HepG2 (cell line): ENCODE data around the gene CDHR1. TPM values are rescaled to one million over a fixed set of nuclear protein-coding genes. Genes with fewer than 3 reads are reported as not detected.
A peak's percentile ranks its signal among the peaks of the same experiment; 100 is the strongest.

ENCODE experiments used
- ATAC-seq: fragments of 200-7000 bp; cut with Tn5 transposase; 3 replicates; pipeline ENCODE4 v1.9.1; 2020; ENCODE audit warnings: mild to moderate bottlenecking, moderate library complexity
- BruUV-seq: library from RNA; stranded (reverse); fragments of 400-500 nt; replicated peaks from 2 replicates; lab custom pipeline; 2021; lab: Mats Ljungman, UMichigan
- CTCF ChIA-PET: fragments of 300-600 bp; formaldehyde crosslinking; extraction: SDS; loops from one replicate; lab custom pipeline; 2021; ENCODE audit warnings: low total read pairs, inconsistent platforms, low intra/inter-chr PET ratio; lab: Yijun Ruan, JAX
- POLR2A ChIA-PET: fragments of 350-600 bp; sonication (Branson Sonifier 250); formaldehyde crosslinking; loops from one replicate; lab custom pipeline; 2020; ENCODE audit warnings: antibody characterized with exemption, inconsistent platforms; lab: Yijun Ruan, JAX
- DNase-seq: peaks from one replicate; pipeline ENCODE4 v3.0.0-alpha.2; 2015; ENCODE audit warnings: low spot score
- FAIRE-seq: peaks from 3 replicates; lab custom pipeline; 2011; peaks lifted over from hg19 to GRCh38; lab: Jason Lieb, UNC
- H2AFZ ChIP-seq: one replicate; pipeline ENCODE4 v1.6.1; 2011; ENCODE audit warnings: low read length, inconsistent platforms
- H3K27ac ChIP-seq: fragments of 300-600 bp; 3 replicates; pipeline ENCODE4 v1.8.0; 2011; ENCODE audit warnings: mixed run types, mild to moderate bottlenecking, mixed read lengths, low read length, inconsistent platforms; ENCODE audit not compliant: insufficient read depth; ENCODE audit errors: extremely low read length
- H3K27me3 ChIP-seq, 2 experiments: fragments of 200-600 bp in 1 of 2; 2 replicates in 1 of 2; 3 replicates in 1 of 2; pipeline versions ENCODE4 v1.6.0 to v1.8.0; 2011; ENCODE audit warnings: low read length in 2 of 2, mild to moderate bottlenecking in 2 of 2, moderate library complexity in 2 of 2, inconsistent platforms in 1 of 2; ENCODE audit not compliant: insufficient read depth in 2 of 2, control insufficient read depth in 1 of 2
- H3K36me3 ChIP-seq, 2 experiments: fragments of 200-600 bp in 1 of 2; replicated peaks in 1 of 2; 2 replicates in 1 of 2; 3 replicates in 1 of 2; pipeline versions ENCODE4 v1.5.1 to v1.8.0; 2011; ENCODE audit warnings: low read length in 2 of 2, inconsistent platforms in 1 of 2; ENCODE audit not compliant: insufficient read depth in 2 of 2, control insufficient read depth in 1 of 2
- H3K4me1 ChIP-seq: 2 replicates; pipeline ENCODE4 v1.5.1; 2012; ENCODE audit warnings: low read length, inconsistent platforms; ENCODE audit not compliant: insufficient read depth
- H3K4me2 ChIP-seq: 2 replicates; pipeline ENCODE4 v1.6.0; 2011; ENCODE audit warnings: low read depth, low read length, inconsistent platforms
- H3K4me3 ChIP-seq, 3 experiments: fragments of 200-600 bp in 1 of 3; sonication (generic), shearing (Covaris generic) in 1 of 3; replicated peaks in 1 of 3; 2 replicates each; pipeline ENCODE4 v1.5.1; 2011 to 2016; ENCODE audit warnings: low read length in 3 of 3, inconsistent platforms in 2 of 3, low read depth in 2 of 3, mild to moderate bottlenecking in 2 of 3, control low read depth in 1 of 3, mixed read lengths in 1 of 3; ENCODE audit not compliant: insufficient read depth in 1 of 3
- H3K79me2 ChIP-seq: one replicate; pipeline ENCODE4 v1.6.1; 2011; ENCODE audit warnings: low read length, inconsistent platforms; ENCODE audit not compliant: insufficient read depth
- H3K9ac ChIP-seq: 2 replicates; pipeline ENCODE4 v1.6.0; 2011; ENCODE audit warnings: mild to moderate bottlenecking, low read depth, low read length, inconsistent platforms; ENCODE audit not compliant: insufficient read depth
- H3K9me3 ChIP-seq: 2 replicates; pipeline ENCODE4 v1.5.1; 2012; ENCODE audit warnings: mild to moderate bottlenecking, low read length
- H4K20me1 ChIP-seq: 2 replicates; pipeline ENCODE4 v1.6.0; 2011; ENCODE audit warnings: inconsistent platforms, mild to moderate bottlenecking, low read length, moderate library complexity; ENCODE audit not compliant: insufficient read depth
- EHMT2 ChIP-seq: fragments of 200-600 bp; sonication (generic); IDR thresholded peaks from 2 replicates; pipeline ENCODE4 v1.7.0; 2017; ENCODE audit warnings: antibody characterized with exemption, low read depth, low read length, borderline replicate concordance
- FIP1L1 ChIP-seq: fragments of 200-400 bp; formaldehyde crosslinking; IDR thresholded peaks from 2 replicates; pipeline ENCODE4 v1.6.1; 2018; ENCODE audit warnings: low read depth, mild to moderate bottlenecking, low read length, moderate library complexity, borderline replicate concordance; ENCODE audit not compliant: insufficient read depth
- HDAC6 ChIP-seq: fragments of 200-600 bp; sonication (generic); IDR thresholded peaks from 2 replicates; pipeline ENCODE4 v1.7.0; 2017; ENCODE audit warnings: mild to moderate bottlenecking, antibody characterized with exemption, low read length, low read depth
- HNRNPLL ChIP-seq: fragments of 200-400 bp; formaldehyde crosslinking; IDR thresholded peaks from 2 replicates; pipeline ENCODE4 v1.6.1; 2017; ENCODE audit warnings: mild to moderate bottlenecking, low read depth, low read length; ENCODE audit not compliant: poor library complexity, severe bottlenecking
- JUN ChIP-seq: sonication (generic); formaldehyde crosslinking; IDR thresholded peaks from 2 replicates; pipeline ENCODE4 v1.4.0; 2020; ENCODE audit warnings: mild to moderate bottlenecking, missing genetic modification reagents
- MTA3 ChIP-seq: sonication (generic); formaldehyde crosslinking; IDR thresholded peaks from 2 replicates; pipeline ENCODE4 v1.4.0; 2020; ENCODE audit warnings: missing genetic modification reagents
- NFE2L1 ChIP-seq: sonication (generic); formaldehyde crosslinking; IDR thresholded peaks from 2 replicates; pipeline ENCODE4 v1.4.0; 2020; ENCODE audit warnings: missing genetic modification reagents, mild to moderate bottlenecking, borderline replicate concordance
- SMAD3 ChIP-seq: sonication (generic); formaldehyde crosslinking; IDR thresholded peaks from 2 replicates; pipeline ENCODE4 v1.4.0; 2020; ENCODE audit warnings: missing genetic modification reagents
- SMAD9 ChIP-seq: sonication (generic); formaldehyde crosslinking; IDR thresholded peaks from 2 replicates; pipeline ENCODE4 v1.5.1; 2020; ENCODE audit warnings: mild to moderate bottlenecking, missing genetic modification reagents
- ZFAT ChIP-seq: sonication (generic); formaldehyde crosslinking; conservative IDR thresholded peaks from 2 replicates; pipeline ENCODE4 v1.8.1; 2023; ENCODE audit warnings: missing genetic modification reagents, inconsistent platforms
- ZNF333 ChIP-seq: sonication (generic); formaldehyde crosslinking; IDR thresholded peaks from 2 replicates; pipeline ENCODE4 v1.4.0; 2020; ENCODE audit warnings: mild to moderate bottlenecking, missing genetic modification reagents, borderline replicate concordance
- ZSCAN9 ChIP-seq: IDR thresholded peaks from 2 replicates; pipeline ENCODE4 v1.6.1; 2016; ENCODE audit warnings: borderline replicate concordance
- WGBS: methylation state at CpG from one replicate; pipeline ENCODE4 v1.1.6; 2017; ENCODE audit warnings: low lambda C conversion rate; 5-methylcytosine and 5-hydroxymethylcytosine counted together
- in situ Hi-C: cut with HindIII; loops from 2 replicates; pipeline ENCODE4 v1.10.0; 2017; ENCODE audit warnings: low pct_unique_long_range_greater_than_20kb; ENCODE audit not compliant: extremely low pct_ligation_motif_present
- intact Hi-C: fragments of 100-400 bp; cut with micrococcal nuclease; formaldehyde crosslinking; loops from one replicate; pipeline ENCODE4 v1.10.0; 2022; ENCODE audit not compliant: unreplicated experiment
- polyA plus RNA-seq, 8 experiments: library from polyadenylated mRNA; depleted of rRNA in 3 of 8; stranded (reverse) in 7 of 8; unstranded in 1 of 8; fragments of >200 nt; fragmentation: Illumina TruSeq in 4 of 8; extraction: Trizol in 4 of 8; gene quantifications; 2 replicates each; pipeline versions ENCODE4 v1.2.1 to v1.2.3, GENCODE V29; 2011 to 2016; ENCODE audit warnings: low read depth in 4 of 8, missing spikeins in 1 of 8, mixed read lengths in 1 of 8; ENCODE audit not compliant: insufficient read depth in 1 of 8
- total RNA-seq, 5 experiments: library from RNA; depleted of rRNA; stranded (reverse); fragments of >200 nt; fragmentation: Illumina TruSeq; extraction: Trizol; gene quantifications; 2 replicates each; pipeline ENCODE4 v1.2.3, GENCODE V29; 2016; ENCODE audit warnings: low read depth in 1 of 5
- TF ChIP-seq, protein P1 (sequence below): sonication (generic); formaldehyde crosslinking; IDR thresholded peaks from 2 replicates; pipeline ENCODE4 v1.5.0; 2020; ENCODE audit warnings: mild to moderate bottlenecking, missing genetic modification reagents
- TF ChIP-seq, protein P2 (sequence below): sonication (generic); formaldehyde crosslinking; IDR thresholded peaks from 2 replicates; pipeline ENCODE4 v1.9.0; 2021; ENCODE audit warnings: missing genetic modification reagents, mild to moderate bottlenecking, borderline replicate concordance
- TF ChIP-seq, protein P3 (sequence below): sonication (generic); formaldehyde crosslinking; IDR thresholded peaks from 2 replicates; pipeline ENCODE4 v1.4.0; 2020; ENCODE audit warnings: missing genetic modification reagents
- TF ChIP-seq, protein P4 (sequence below): sonication (generic); formaldehyde crosslinking; conservative IDR thresholded peaks from 2 replicates; pipeline ENCODE4 v1.4.0; 2020; ENCODE audit warnings: missing genetic modification reagents

CDHR1 gene
- total and polyA plus RNA-seq, 2 of the 13 experiments (the other 11 are each of a cell fraction or from before 2014, with no cell fraction given): 0.04 to 0.09 TPM

DNA sequence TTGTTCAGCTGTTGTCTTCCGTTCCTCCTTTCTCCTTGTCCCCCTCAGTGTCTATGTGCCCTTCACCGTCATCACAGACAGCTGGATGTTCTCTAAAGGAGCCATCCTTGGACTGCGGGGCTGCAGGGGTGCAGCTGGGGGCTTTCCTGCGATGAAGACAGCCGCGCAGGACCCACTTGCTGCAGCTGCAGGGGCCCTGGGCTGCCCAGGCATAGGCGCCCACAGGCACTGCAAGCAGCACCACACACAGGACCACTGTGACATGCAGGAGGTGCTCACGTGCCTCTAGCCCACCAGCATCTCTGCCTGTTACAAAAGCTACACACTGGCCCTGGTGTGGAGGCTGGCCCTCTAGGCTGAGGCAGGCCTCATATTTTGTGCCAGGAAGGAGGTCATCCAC is 27.6 kb downstream of the CDHR1 start (continued):
- TF ChIP-seq, protein P1, sequence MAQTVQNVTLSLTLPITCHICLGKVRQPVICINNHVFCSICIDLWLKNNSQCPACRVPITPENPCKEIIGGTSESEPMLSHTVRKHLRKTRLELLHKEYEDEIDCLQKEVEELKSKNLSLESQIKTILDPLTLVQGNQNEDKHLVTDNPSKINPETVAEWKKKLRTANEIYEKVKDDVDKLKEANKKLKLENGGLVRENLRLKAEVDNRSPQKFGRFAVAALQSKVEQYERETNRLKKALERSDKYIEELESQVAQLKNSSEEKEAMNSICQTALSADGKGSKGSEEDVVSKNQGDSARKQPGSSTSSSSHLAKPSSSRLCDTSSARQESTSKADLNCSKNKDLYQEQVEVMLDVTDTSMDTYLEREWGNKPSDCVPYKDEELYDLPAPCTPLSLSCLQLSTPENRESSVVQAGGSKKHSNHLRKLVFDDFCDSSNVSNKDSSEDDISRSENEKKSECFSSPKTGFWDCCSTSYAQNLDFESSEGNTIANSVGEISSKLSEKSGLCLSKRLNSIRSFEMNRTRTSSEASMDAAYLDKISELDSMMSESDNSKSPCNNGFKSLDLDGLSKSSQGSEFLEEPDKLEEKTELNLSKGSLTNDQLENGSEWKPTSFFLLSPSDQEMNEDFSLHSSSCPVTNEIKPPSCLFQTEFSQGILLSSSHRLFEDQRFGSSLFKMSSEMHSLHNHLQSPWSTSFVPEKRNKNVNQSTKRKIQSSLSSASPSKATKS: no peak
- TF ChIP-seq, protein P2, sequence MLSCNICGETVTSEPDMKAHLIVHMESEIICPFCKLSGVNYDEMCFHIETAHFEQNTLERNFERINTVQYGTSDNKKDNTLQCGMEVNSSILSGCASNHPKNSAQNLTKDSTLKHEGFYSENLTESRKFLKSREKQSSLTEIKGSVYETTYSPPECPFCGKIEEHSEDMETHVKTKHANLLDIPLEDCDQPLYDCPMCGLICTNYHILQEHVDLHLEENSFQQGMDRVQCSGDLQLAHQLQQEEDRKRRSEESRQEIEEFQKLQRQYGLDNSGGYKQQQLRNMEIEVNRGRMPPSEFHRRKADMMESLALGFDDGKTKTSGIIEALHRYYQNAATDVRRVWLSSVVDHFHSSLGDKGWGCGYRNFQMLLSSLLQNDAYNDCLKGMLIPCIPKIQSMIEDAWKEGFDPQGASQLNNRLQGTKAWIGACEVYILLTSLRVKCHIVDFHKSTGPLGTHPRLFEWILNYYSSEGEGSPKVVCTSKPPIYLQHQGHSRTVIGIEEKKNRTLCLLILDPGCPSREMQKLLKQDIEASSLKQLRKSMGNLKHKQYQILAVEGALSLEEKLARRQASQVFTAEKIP (CRISPR knock-in tag): no peak
- TF ChIP-seq SMAD3 (CRISPR knock-in tag) (no peak), HDAC6 (no peak), FIP1L1 (no peak), NFE2L1 (CRISPR knock-in tag) (no peak)

DNA sequence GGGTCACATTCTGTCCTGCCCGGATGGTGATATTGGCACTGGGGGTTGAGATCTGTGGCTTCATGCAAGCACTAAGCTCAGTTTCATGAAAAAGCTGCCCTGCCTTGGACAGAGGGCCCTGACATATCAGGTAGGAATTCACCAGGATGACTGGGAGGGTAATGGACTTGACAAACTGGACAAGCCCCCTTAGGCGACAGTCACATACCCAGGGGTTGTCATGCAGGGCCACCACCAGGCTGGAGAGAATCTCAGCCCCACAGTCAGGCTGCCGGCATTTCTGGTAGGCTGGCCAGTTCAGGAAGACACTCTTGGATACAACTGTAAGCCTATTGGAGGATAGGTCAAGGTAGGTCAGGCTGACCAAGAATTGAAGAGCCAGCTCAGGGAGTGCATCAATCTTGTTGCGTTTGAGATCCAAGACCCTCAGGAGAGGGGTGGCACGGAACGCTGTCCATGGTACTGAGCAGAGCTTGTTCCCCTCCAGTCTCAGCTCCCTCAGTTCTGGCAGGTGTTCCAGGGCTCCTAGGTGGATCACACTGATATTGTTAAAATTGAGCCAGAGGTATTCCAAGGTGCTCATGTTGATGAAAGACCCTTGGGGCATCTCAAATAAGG is 30.2 kb downstream of the CDHR1 start:
- ChIA-PET POLR2A (no interaction called here), CTCF (no interaction called here)
- Histone ChIP-seq H3K4me2 (no peak overlapping the region), H4K20me1 (no peaks in the 10 kb centered on the region), H3K79me2 (no peaks in the 10 kb centered on the region), H3K4me1 (no peaks in the 10 kb centered on the region), H3K27ac (no peak overlapping the region), H3K9me3 (peaks cover 2% of the 10 kb centered on the region; the same call in 1 of the 2 replicates), H2AFZ (no peak overlapping the region), H3K9ac (no peak overlapping the region), H3K36me3 (no peaks in the 10 kb centered on the region), H3K4me3 (no peak overlapping the region), H3K27me3 (no peaks in the 10 kb centered on the region)
- in situ Hi-C loops (no loop called here), intact Hi-C loops (no loop called here)
- BruUV-seq: no TSS peak
- ATAC-seq: no peak
- FAIRE-seq: no peak
- WGBS: 37% methylated on average over 3 of the region's 6 CpGs
- DNase-seq: no peak
- TF ChIP-seq MTA3 (CRISPR knock-in tag) (no peak), SMAD9 (CRISPR knock-in tag) (no peak), ZFAT (CRISPR knock-in tag) (no peak), ZNF333 (CRISPR knock-in tag) (no peak), HNRNPLL (no peak), EHMT2 (peak; percentile 43; the same call in 1 of the 2 replicates), ZSCAN9 (CRISPR knock-in tag) (no peak), JUN (CRISPR knock-in tag) (no peak)
- TF ChIP-seq, protein P3, sequence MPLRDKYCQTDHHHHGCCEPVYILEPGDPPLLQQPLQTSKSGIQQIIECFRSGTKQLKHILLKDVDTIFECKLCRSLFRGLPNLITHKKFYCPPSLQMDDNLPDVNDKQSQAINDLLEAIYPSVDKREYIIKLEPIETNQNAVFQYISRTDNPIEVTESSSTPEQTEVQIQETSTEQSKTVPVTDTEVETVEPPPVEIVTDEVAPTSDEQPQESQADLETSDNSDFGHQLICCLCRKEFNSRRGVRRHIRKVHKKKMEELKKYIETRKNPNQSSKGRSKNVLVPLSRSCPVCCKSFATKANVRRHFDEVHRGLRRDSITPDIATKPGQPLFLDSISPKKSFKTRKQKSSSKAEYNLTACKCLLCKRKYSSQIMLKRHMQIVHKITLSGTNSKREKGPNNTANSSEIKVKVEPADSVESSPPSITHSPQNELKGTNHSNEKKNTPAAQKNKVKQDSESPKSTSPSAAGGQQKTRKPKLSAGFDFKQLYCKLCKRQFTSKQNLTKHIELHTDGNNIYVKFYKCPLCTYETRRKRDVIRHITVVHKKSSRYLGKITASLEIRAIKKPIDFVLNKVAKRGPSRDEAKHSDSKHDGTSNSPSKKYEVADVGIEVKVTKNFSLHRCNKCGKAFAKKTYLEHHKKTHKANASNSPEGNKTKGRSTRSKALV (CRISPR knock-in tag): no peak
- TF ChIP-seq, protein P4, sequence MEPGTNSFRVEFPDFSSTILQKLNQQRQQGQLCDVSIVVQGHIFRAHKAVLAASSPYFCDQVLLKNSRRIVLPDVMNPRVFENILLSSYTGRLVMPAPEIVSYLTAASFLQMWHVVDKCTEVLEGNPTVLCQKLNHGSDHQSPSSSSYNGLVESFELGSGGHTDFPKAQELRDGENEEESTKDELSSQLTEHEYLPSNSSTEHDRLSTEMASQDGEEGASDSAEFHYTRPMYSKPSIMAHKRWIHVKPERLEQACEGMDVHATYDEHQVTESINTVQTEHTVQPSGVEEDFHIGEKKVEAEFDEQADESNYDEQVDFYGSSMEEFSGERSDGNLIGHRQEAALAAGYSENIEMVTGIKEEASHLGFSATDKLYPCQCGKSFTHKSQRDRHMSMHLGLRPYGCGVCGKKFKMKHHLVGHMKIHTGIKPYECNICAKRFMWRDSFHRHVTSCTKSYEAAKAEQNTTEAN (CRISPR knock-in tag): 0 out of 2 replicates have a peak, but pooled peaks have one; percentile 31
